ENCODE measurements around the gene GPC6. TPM values are rescaled to one million over a fixed set of nuclear protein-coding genes. Genes with fewer than 3 reads are reported as not detected.

Gene GPC6
- total RNA-seq, 1 donor from 2014 or later = not detected

GRCh38 chr13:93672996-93673395 is 446.4 kb downstream of the GPC6 start:
- intact Hi-C loops (cut with micrococcal nuclease) = no loop called here
- Mint-ChIP-seq H3K27ac (no peak overlapping the region), H3K27me3 (no peaks in the 10 kb centered on the region), H3K36me3 (ENCODE audit: low read depth) (no peaks in the 10 kb centered on the region), H3K4me1 (no peaks in the 10 kb centered on the region), H3K4me3 (no peak overlapping the region), H3K9me3 (peaks cover 4% of the 10 kb centered on the region)
- no peak for TF ChIP-seq CTCF (IDR thresholded peaks at IDR 0.05)
- DNase-seq (no peak), ATAC-seq (ENCODE audit: low read depth) (no peak)
- ChIA-PET CTCF (no interaction called here), POLR2A (no interaction called here)

- Mint-ChIP-seq H3K4me1 (no peaks in the 10 kb centered on the region), H3K9me3 (peaks cover 4% of the 10 kb centered on the region), H3K4me3 (no peak overlapping the region), H3K27ac (no peak overlapping the region), H3K36me3 (ENCODE audit: low read depth) (no peaks in the 10 kb centered on the region), H3K27me3 (no peaks in the 10 kb centered on the region)
- POLR2A ChIA-PET = no interaction called here
- no peak for DNase-seq
- TF ChIP-seq CTCF (IDR thresholded peaks at IDR 0.05) = no peak
- CTCF ChIA-PET = no interaction called here
- ATAC-seq (ENCODE audit: low read depth) = no peak
- intact Hi-C loops (cut with micrococcal nuclease) = no loop called here
Measured at GRCh38 chr13:93673885-93674284, 447.3 kb downstream of the GPC6 start.

GRCh38 chr13:93674337-93674755 is 447.7 kb downstream of the GPC6 start:
- no peaks in the 10 kb centered on the region for H3K27me3 Mint-ChIP-seq
- H3K4me1 Mint-ChIP-seq = no peaks in the 10 kb centered on the region
- no peak for ATAC-seq (ENCODE audit: low read depth)

GRCh38 chr13:93680329-93680728 is 453.7 kb downstream of the GPC6 start:
- Mint-ChIP-seq H3K4me1 (no peaks in the 10 kb centered on the region), H3K27ac (no peak overlapping the region), H3K4me3 (no peak overlapping the region), H3K9me3 (no peaks in the 10 kb centered on the region), H3K27me3 (no peaks in the 10 kb centered on the region), H3K36me3 (ENCODE audit: low read depth) (no peaks in the 10 kb centered on the region)
- no peak for ATAC-seq (ENCODE audit: low read depth)
- intact Hi-C loops (cut with micrococcal nuclease) = no loop called here
- ChIA-PET CTCF (no interaction called here), POLR2A (no interaction called here)
- DNase-seq = no peak
- no peak for TF ChIP-seq CTCF (IDR thresholded peaks at IDR 0.05)

More at GRCh38 chr13:93674337-93674755, 447.7 kb downstream of the GPC6 start:
- Mint-ChIP-seq H3K4me3 (no peak overlapping the region), H3K36me3 (ENCODE audit: low read depth) (no peaks in the 10 kb centered on the region), H3K27ac (no peak overlapping the region), H3K9me3 (peaks cover 4% of the 10 kb centered on the region)
- TF ChIP-seq CTCF (IDR thresholded peaks at IDR 0.05) = no peak
- ChIA-PET CTCF (no interaction called here), POLR2A (no interaction called here)
- no peak for DNase-seq
- intact Hi-C loops (cut with micrococcal nuclease) = no loop called here

- Mint-ChIP-seq H3K36me3 (ENCODE audit: low read depth) (no peaks in the 10 kb centered on the region), H3K4me3 (no peak overlapping the region), H3K9me3 (peaks cover 3% of the 10 kb centered on the region), H3K27me3 (no peaks in the 10 kb centered on the region), H3K27ac (no peak overlapping the region), H3K4me1 (no peaks in the 10 kb centered on the region)
- TF ChIP-seq CTCF (IDR thresholded peaks at IDR 0.05) = no peak
- intact Hi-C loops (cut with micrococcal nuclease) = no loop called here
- DNase-seq (no peak), ATAC-seq (ENCODE audit: low read depth) (no peak)
- CTCF ChIA-PET = no interaction called here
- POLR2A ChIA-PET = no interaction called here
Measured at GRCh38 chr13:93685900-93686299, 459.3 kb downstream of the GPC6 start.
